ENCODE results near the gene RCE1.

The RCE1 gene

DNA sequence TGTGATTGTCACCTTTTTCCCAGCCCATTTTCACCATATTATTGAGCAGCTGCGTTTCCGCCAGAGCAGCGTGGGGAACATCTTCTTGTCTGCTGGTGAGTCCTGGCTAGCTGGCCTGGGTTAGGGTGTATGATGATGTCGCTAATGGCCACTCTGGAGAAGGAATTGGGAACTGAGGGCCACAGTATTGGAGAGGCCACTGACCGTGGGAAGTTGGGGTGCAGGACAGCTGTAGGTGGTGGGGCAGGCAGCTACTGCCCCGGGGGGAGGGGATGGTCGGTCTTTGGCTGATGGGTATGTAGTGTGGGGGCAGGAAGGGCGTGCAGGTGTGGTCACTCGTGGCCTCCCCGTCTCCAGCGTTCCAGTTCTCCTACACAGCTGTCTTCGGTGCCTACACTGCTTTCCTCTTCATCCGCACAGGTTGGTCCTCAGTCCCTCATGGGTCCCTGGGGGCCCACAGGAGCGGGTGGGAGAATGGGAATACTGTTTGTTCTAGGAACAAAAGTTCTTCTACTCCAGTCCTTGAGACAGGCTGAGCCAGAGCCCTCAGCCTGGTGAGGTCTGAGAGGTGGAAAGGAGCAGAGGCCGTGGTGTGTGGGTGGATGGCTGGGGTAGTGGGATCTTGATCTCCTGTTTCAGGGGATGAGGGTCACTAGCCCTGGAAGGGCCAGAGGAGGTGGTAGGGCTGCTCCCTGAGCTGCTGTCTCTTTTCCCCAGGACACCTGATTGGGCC is 2.1 kb downstream of the RCE1 start:
- no peak for DNase-seq (ENCODE audit: low read depth)

- no peak for DNase-seq (ENCODE audit: low read depth)
These were observed 2.6 kb downstream of the RCE1 start for GRCh38 chr11:66845876-66846212.

GRCh38 chr11:66846671-66847091 is 3.4 kb downstream of the RCE1 start:
- DNase-seq (ENCODE audit: low read depth), result no peak

- no peak for DNase-seq (ENCODE audit: low read depth)
These were observed 4.4 kb downstream of the RCE1 start for GRCh38 chr11:66847461-66848232.

DNA sequence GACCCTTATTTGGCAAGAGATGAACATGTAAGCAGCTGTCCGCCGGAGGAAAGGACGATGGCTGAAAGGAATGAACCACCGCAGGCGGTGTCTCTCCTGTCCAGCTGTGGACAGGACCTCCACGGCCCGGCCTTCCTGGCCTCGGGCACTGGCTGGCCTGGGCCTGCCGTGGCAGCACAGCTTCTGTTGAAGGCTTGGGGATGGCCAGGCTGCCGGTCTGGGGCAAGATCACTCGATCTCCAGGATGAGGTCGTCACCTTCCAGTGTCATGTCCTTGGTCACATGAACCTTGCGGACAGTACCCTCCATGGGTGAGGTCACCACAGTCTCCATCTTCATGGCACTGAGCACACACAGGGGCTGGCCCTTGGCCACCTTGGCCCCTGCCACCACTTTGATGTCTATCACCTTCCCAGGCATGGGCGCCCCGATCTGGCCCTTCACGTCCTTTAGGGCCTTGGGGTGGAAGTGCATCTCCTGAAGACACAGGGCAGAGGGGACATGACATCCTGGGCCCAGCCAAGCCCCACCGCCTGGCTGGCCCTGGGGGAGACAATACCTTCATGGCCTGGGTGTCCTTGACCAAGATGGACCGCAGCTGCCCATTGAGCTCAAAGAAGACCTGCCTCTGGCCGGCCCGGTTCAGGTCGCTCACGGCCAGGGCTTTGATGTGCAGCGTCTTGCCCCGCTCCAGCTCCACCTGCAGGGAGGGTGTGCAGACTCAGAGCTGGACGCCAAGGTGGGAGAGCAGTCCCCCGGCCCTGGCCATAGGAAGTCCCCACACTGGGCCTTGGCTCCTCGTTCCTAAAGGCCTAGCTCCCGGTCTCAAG is 5.6 kb downstream of the RCE1 start:
- no peak for DNase-seq (ENCODE audit: low read depth)

DNA sequence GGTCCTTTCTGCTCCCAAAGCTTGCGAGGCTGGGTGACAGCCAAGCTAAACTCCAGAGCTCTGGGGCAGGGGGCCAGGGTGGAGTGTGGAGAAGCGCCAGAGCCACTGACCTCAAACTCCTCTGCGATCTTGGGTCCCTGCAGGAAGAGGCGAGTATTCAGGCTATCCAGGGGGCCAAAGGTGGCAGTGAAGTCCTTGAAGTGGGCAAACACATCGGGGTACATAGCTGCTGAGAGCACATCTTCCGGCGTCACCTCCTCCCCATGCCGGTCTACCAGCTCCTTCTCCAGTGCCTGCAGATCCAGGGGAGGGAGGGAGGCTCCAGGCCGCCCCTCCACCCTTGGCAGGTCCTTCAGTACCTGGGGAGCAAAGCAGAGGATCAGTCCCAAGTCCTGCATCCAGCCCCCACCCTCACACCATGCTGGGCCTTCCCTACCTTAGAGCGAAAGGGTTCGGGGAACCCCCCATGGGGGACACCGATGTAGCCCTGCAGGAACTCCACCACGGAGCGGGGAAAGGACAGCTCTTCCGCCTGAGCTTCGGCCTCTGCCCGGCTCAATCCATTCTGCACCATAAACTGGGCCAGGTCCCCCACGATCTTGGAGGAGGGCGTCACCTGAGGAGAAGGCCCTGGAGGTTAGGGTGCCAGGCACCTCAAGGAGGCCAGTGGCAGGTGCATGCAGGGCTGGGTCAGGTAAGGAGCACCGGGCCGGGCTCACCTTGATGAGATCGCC is 6.4 kb downstream of the RCE1 start:
- DNase-seq (ENCODE audit: low read depth), result no peak

DNA sequence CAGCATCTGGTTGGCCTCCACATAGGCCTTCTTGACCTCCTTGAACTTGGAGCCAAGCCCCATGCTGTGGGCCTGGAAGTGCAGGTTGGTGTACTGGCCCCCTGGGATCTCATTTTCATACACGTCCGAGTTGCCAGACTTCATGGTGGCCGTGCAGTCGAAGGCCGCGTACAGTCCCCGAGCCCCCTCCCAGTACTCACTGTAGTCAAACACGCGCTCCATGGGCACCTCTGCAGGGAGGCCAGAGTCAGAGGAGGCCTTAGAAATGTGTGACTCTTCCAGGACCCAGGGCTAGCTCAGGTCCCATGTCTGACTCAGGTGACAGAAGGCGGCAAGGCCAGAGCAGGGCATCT is 7.0 kb downstream of the RCE1 start:
- DNase-seq (ENCODE audit: low read depth), result no peak

DNA sequence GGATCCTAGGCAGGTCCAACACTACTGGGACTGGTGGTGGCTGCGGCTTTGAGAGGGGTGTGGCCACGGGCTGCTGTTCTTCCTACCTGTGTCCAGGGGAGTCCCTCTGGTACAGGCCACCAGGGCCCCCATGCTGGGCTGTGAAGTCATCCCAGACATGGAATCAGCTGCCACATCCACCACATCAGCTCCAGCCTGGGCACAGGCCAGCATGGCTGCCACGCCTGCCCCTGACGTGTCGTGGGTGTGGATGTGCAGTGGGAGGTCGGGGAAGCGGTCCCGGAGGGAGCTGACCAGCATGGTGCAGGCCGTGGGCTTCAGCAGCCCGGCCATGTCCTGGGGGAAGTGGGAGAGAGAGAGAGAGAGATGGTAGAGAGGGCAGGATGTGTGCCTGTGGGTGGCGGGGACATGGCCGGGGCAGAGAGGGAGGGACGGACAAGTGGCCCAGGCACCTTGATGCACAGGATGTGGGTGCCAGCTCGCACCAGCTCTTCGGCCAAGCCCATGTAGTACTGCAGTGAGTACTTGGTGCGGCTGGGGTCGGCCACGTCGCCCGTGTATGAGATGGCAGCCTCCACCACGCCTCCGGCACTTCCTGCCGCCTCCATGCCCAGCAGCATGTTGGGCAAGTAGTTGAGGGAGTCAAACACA is 7.5 kb downstream of the RCE1 start:
- no peak for DNase-seq (ENCODE audit: low read depth)

DNA sequence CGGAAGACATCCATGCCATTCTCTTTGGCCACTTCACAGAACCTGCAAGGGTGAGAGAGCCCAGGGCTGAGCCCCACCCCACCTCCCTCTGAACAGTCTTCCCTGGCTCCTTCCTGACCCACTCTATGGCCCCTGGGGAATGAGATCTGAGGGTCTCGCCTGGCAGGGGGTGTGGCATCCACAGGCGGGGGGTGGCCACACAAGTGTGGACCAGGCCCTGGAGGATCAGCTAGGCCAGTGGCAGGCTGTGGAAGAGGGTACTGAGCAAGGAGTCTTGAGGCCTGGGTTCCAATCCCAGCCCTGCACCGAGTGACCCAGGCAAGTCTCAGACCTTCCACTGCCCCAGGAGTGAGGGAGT is 8.0 kb downstream of the RCE1 start:
- DNase-seq (ENCODE audit: low read depth), result no peak

DNA sequence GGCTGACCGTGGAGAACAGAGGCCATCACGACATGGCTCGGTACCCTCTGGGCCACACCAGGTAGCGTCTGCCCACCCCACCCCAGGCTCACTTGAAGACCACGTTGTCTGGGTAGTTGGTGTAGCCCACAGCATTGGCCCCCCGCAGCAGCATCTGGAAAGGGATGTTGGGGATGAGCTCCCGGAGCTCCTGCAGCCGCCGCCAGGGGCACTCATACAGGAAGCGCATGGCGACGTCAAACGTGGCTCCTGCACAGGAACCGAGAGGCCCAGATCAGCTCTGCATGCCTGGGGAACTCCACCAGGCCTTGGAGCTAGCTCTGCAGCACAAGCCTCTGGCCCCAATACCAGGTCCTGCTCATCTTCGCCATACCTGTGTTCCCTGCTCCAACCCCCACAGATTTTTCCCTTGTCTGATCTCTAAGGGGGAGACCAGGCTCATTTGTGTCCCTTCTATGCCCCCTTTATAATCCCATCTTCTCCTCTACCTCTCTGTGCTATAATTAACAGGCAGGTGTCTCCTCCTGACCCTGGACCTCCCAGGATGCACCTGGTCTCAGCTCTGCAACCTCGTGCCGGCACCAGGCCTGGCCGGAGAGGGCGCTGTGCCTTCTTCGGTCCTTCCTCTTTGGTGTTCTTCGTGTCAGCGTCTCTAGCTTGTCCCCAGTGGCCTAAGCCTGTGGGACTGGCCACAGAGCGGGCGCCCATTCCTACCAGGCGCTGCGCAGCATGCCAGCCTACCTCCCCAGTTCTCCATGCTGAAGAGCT is 8.6 kb downstream of the RCE1 start:
- DNase-seq (ENCODE audit: low read depth), result no peak

- no peak for DNase-seq (ENCODE audit: low read depth)
These were observed 9.4 kb downstream of the RCE1 start for GRCh38 chr11:66852466-66853241.

- no peak for DNase-seq (ENCODE audit: low read depth)
These were observed 10.3 kb downstream of the RCE1 start for GRCh38 chr11:66853242-66854229.

GRCh38 chr11:66854231-66854661 is 11.0 kb downstream of the RCE1 start:
- no peak for DNase-seq (ENCODE audit: low read depth)

DNA sequence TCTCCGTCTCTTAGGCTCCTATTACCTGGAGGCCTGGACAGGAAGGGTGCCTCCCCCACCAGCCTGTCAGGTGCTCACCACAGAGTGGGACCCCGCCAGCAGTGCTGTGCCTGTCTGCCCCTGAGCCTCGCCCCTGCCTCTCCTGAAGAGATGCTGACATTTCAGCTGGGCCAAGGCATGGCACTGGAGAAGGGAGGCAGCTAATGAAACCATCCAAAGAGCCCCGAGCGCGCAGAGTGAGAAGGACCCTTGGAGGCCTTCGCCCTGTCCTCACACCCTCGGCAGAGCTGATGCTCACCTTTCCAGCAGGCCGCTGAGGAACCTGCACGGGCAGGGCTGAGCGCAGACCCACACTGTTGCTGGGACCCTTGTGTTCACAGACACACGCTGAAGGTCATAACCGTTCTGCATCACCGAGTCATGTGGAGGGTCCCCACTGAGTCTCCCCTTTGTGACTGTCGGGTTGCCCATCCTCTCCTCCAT is 11.5 kb downstream of the RCE1 start:
- DNase-seq (ENCODE audit: low read depth), result no peak

- peak; percentile 55 for DNase-seq (ENCODE audit: low read depth)
These were observed 12.6 kb downstream of the RCE1 start for GRCh38 chr11:66855574-66856495.

GRCh38 chr11:66856496-66857233 is 13.4 kb downstream of the RCE1 start, which contains the start of gene LRFN4:
TSS of gene LRFN4 (plus strand) at chr11:66857064. CDS start at chr11:66857745, 681 bp downstream.
- peak; percentile 37 for DNase-seq (ENCODE audit: low read depth)
